ENCODE results near the gene GP9.

DNA sequence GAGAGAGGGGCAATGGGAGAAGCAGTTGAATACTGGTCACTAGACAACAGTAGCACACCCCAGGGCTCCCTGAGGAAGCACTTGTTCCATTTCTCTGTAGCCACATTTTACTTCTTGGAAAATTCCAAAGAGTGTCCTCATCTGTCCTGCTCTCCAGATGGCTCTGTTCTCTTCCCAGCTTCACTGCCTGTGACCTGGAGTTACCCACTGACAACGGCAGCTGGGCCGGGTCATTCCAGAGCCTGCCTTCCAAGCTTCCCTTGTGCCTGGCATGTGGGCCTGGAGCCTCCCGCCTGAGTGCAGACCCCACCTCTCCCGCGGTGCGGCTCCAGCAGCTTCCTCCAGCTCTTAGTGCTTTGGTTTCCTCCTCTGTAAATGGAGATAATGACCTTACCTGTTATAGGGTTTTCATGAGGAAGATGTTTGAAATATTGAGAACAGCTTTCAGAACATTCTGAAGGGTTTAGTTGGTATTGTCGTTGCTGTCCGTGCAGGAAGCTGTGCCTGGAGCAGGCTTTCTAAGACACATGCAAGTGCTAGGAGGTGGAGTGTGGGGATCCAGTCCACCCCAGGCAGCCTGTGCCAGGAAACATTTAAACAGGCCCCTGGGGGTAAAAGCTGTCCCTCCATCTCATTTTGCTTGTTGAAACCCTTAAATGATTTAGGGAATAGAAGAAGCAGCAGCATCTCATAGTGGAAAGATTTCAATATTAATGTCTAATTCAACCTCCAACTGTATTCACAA lies 34.7 kb upstream of the GP9 start:
- TF ChIP-seq, protein P1, sequence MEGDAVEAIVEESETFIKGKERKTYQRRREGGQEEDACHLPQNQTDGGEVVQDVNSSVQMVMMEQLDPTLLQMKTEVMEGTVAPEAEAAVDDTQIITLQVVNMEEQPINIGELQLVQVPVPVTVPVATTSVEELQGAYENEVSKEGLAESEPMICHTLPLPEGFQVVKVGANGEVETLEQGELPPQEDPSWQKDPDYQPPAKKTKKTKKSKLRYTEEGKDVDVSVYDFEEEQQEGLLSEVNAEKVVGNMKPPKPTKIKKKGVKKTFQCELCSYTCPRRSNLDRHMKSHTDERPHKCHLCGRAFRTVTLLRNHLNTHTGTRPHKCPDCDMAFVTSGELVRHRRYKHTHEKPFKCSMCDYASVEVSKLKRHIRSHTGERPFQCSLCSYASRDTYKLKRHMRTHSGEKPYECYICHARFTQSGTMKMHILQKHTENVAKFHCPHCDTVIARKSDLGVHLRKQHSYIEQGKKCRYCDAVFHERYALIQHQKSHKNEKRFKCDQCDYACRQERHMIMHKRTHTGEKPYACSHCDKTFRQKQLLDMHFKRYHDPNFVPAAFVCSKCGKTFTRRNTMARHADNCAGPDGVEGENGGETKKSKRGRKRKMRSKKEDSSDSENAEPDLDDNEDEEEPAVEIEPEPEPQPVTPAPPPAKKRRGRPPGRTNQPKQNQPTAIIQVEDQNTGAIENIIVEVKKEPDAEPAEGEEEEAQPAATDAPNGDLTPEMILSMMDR (IDR thresholded peaks at IDR 0.05) = no peak
- TF ChIP-seq POLR2AphosphoS5 (IDR thresholded peaks at IDR 0.05) (peak; percentile 55 to 69 (median 60)), EP300 (IDR thresholded peaks at IDR 0.05; ENCODE audit: low read depth) (no peak)
